Tibial nerve (tissue), 4 donors: ENCODE measurements around the gene FAIM2.

ENCODE experiments used
- EP300 ChIP-seq, 2 donors: sonication (generic); formaldehyde crosslinking; IDR thresholded peaks; one replicate each; pipeline ENCODE4 v1.6.1; 2017; ENCODE audit warnings: antibody characterized with exemption in 2 of 2, mild to moderate bottlenecking in 1 of 2
- POLR2A ChIP-seq, 2 donors: fragments of 450-650 bp; IDR thresholded peaks; one replicate each; pipeline ENCODE4 v1.6.1; 2017; ENCODE audit warnings: antibody characterized with exemption in 2 of 2, mild to moderate bottlenecking in 2 of 2, moderate library complexity in 2 of 2
- TF ChIP-seq, protein P1 (sequence below), 5 experiments: fragments of 200-600 bp in 3 of 5; fragments of 450-650 bp in 2 of 5; sonication (generic) in 3 of 5; IDR thresholded peaks; one replicate each; pipeline ENCODE4 v1.5.1; 2016 to 2019; ENCODE audit warnings: antibody characterized with exemption in 5 of 5, mild to moderate bottlenecking in 3 of 5, moderate library complexity in 2 of 5

DNA sequence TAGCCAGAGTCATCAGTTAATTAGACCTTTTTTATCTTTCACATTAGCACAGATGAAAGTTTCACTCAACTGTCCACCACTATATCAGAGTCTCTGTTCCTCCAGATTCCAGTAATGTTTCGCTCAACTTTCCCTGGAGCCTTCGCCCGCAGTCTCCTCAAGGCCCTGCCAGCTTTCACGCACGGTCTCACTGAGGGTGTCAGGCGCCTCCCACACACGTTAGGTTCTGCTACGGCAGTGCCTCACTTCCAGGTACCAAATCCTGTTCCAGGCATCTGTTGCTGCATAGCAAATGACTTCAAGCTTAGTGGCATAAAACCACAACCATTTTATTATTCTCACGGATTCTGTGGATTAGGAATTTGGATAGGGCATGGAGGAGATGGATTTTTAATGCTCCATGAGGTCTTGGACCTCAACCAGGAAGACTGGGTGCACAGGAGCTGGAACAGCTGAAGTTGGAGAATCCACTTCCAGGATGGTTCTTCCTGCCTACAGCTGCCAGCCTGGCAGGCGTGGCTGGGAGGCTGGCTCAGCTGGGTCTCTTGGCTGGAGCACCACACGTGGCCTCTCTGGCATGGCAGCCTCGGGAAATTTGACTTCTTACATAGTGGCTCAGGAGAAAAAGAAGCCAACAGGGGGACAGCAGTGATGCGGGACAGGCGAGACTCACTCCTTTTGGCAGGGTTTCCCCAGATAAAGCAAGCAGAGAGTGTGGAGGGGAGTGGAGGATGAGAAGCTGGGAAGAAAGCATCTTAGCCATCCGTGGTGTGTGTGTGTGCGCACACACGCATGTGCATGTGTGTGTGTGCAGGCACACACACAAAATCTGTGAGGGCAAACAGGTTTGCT lies 39.5 kb downstream of the FAIM2 start:
- TF ChIP-seq, protein P1, sequence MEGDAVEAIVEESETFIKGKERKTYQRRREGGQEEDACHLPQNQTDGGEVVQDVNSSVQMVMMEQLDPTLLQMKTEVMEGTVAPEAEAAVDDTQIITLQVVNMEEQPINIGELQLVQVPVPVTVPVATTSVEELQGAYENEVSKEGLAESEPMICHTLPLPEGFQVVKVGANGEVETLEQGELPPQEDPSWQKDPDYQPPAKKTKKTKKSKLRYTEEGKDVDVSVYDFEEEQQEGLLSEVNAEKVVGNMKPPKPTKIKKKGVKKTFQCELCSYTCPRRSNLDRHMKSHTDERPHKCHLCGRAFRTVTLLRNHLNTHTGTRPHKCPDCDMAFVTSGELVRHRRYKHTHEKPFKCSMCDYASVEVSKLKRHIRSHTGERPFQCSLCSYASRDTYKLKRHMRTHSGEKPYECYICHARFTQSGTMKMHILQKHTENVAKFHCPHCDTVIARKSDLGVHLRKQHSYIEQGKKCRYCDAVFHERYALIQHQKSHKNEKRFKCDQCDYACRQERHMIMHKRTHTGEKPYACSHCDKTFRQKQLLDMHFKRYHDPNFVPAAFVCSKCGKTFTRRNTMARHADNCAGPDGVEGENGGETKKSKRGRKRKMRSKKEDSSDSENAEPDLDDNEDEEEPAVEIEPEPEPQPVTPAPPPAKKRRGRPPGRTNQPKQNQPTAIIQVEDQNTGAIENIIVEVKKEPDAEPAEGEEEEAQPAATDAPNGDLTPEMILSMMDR (IDR thresholded peaks at IDR 0.05), result no peak
- no peak for TF ChIP-seq POLR2A (IDR thresholded peaks at IDR 0.05)
- no peak for TF ChIP-seq EP300 (IDR thresholded peaks at IDR 0.05)
